SJCRH30 (cell line): ENCODE measurements around the gene CEP78. TPM values are rescaled to one million over a fixed set of nuclear protein-coding genes. Genes with fewer than 3 reads are reported as not detected.
"Not testable (repeated sequence)": the region's sequence is repeated elsewhere in the genome, so short reads cannot be mapped to it uniquely, and the experiment has no call there.

ENCODE experiments used
- DNase-seq, 2 experiments: peaks; one replicate each; pipeline ENCODE4 v3.0.0-alpha.2; 2015 to 2020
- H3K27ac ChIP-seq: fragments of 250-450 bp; sonication (Bioruptor Pico); 2 replicates; pipeline ENCODE4 v1.5.1; 2020; ENCODE audit warnings: mild to moderate bottlenecking, moderate library complexity
- H3K27me3 ChIP-seq: fragments of 250-450 bp; sonication (Bioruptor Pico); 2 replicates; pipeline ENCODE4 v1.5.1; 2020; ENCODE audit warnings: mild to moderate bottlenecking, moderate library complexity
- H3K36me3 ChIP-seq: fragments of 250-450 bp; sonication (Bioruptor Pico); 2 replicates; pipeline ENCODE4 v1.5.1; 2020; ENCODE audit warnings: mild to moderate bottlenecking, moderate library complexity
- H3K4me1 ChIP-seq: fragments of 250-450 bp; sonication (Bioruptor Pico); 2 replicates; pipeline ENCODE4 v1.5.1; 2020; ENCODE audit warnings: mild to moderate bottlenecking, moderate library complexity
- H3K4me3 ChIP-seq: fragments of 250-450 bp; sonication (Bioruptor Pico); 2 replicates; pipeline ENCODE4 v1.5.1; 2020; ENCODE audit warnings: mild to moderate bottlenecking, moderate library complexity
- H3K9me3 ChIP-seq: fragments of 250-450 bp; sonication (Bioruptor Pico); replicated peaks from 2 replicates; pipeline ENCODE4 v1.5.1; 2020; ENCODE audit warnings: mild to moderate bottlenecking, moderate library complexity
- total RNA-seq: library from RNA; depleted of rRNA; stranded (reverse); fragments of >200 nt; shearing (Covaris generic); gene quantifications from 2 replicates; pipeline ENCODE4 v1.2.3, GENCODE V29; 2014

The CEP78 gene
- total RNA-seq, 1 experiment from 2014 or later: 89.2 TPM

GRCh38 chr9:78213712-78214111, 22.2 kb upstream of the CEP78 start:
- Histone ChIP-seq H3K36me3 (no peaks in the 10 kb centered on the region), H3K4me3 (no peak overlapping the region), H3K27ac (no peak overlapping the region), H3K9me3 (no peaks in the 10 kb centered on the region), H3K27me3 (peaks cover 6% of the 10 kb centered on the region; the same call in 1 of the 2 replicates), H3K4me1 (peaks cover 3% of the 10 kb centered on the region; the same call in 1 of the 2 replicates)
- DNase-seq: no peak

GRCh38 chr9:78214492-78214891, 21.4 kb upstream of the CEP78 start:
- no peak overlapping the region for H3K4me3 ChIP-seq
- no peaks in the 10 kb centered on the region for H3K9me3 ChIP-seq
- peaks cover 6% of the 10 kb centered on the region; the same call in 1 of the 2 replicates for H3K27me3 ChIP-seq

GRCh38 chr9:78215706-78216105, 20.2 kb upstream of the CEP78 start:
- Histone ChIP-seq H3K36me3 (no peaks in the 10 kb centered on the region), H3K4me1 (peaks cover 3% of the 10 kb centered on the region; the same call in 1 of the 2 replicates), H3K27ac (no peak overlapping the region), H3K4me3 (no peak overlapping the region), H3K9me3 (no peaks in the 10 kb centered on the region), H3K27me3 (no peaks in the 10 kb centered on the region)
- no peak for DNase-seq

More at GRCh38 chr9:78214492-78214891, 21.4 kb upstream of the CEP78 start:
- no peak for DNase-seq
- no peaks in the 10 kb centered on the region for H3K36me3 ChIP-seq
- peaks cover 3% of the 10 kb centered on the region; the same call in 1 of the 2 replicates for H3K4me1 ChIP-seq
- H3K27ac ChIP-seq: no peak overlapping the region

DNA sequence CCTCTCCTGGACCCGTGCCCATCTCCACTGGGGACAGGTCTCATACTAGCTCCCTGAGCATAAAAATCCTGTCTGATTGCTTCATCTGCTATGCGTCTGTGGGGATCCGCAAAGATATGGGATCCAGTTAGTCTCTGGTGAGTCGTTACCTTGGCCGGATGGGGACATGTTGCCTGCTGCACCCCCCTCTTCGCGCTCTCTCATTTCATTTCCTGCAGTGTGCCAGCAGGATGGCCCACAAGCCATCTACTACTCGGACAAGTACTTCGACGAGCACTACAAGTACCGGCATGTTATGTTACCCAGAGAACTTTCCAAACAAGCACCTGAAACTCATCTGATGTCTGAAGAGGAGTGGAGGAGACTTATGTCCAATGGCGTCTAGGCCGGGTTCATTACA, 17.0 kb upstream of the CEP78 start:
- H3K36me3 ChIP-seq: no peaks in the 10 kb centered on the region
- no peak overlapping the region for H3K27ac ChIP-seq
- peaks cover 3% of the 10 kb centered on the region; the same call in 1 of the 2 replicates for H3K4me1 ChIP-seq
- no peak overlapping the region for H3K4me3 ChIP-seq
- DNase-seq: no peak
- H3K9me3 ChIP-seq: no peaks in the 10 kb centered on the region
- H3K27me3 ChIP-seq: no peaks in the 10 kb centered on the region

GRCh38 chr9:78221425-78221824, 14.4 kb upstream of the CEP78 start:
- no peak overlapping the region for H3K4me3 ChIP-seq
- no peaks in the 10 kb centered on the region for H3K27me3 ChIP-seq
- H3K9me3 ChIP-seq: no peaks in the 10 kb centered on the region
- no peak overlapping the region for H3K27ac ChIP-seq
- DNase-seq: no peak
- no peaks in the 10 kb centered on the region for H3K4me1 ChIP-seq
- H3K36me3 ChIP-seq: no peaks in the 10 kb centered on the region

DNA sequence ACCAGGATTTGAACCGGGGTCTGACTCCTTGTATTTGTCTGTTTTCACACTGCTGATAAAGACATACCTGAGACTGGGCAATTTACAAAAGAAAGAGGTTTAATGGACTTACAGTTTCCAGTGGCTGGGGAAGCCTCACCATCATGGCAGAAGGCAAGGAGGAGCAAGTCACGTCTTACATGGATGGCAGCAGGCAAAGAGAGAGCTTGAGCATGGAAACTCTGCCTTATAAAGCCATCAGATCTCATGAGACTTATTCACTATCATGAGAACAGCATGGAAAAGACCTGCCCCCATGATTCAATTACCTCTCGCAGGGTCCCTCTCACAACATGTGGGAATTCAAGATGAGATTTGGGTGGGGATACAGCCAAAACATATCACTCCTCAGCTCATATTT, 14.0 kb upstream of the CEP78 start:
- not testable (repeated sequence) for DNase-seq, H3K4me3 ChIP-seq, H3K4me1 ChIP-seq, H3K27ac ChIP-seq, H3K27me3 ChIP-seq, H3K36me3 ChIP-seq, H3K9me3 ChIP-seq

DNA sequence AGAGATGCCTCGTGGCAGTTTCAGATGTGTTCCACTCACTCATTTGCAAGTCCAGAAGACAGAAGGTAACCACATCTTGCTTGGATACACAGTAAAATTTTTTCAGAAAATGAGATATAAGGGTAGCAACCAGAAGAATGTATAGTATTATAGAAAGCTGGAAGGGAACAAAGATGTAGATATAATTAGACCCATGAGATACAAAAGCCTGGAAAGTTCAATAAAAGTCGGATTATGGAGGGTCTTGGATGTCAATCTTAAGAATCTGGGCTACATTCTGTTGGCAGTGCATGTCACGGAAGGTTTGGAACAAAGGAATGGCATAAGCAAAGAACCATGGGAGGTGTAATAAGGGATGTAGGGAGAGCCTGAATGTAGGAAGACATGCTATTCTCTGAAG, 5.1 kb upstream of the CEP78 start:
- Histone ChIP-seq H3K27ac (no peak overlapping the region), H3K9me3 (no peaks in the 10 kb centered on the region), H3K4me3 (no peak overlapping the region), H3K4me1 (peaks cover 4% of the 10 kb centered on the region; the same call in 1 of the 2 replicates), H3K27me3 (no peaks in the 10 kb centered on the region), H3K36me3 (no peaks in the 10 kb centered on the region)
- DNase-seq: no peak

- not testable (repeated sequence) for H3K4me1 ChIP-seq, H3K4me3 ChIP-seq, DNase-seq, H3K27me3 ChIP-seq, H3K9me3 ChIP-seq, H3K27ac ChIP-seq, H3K36me3 ChIP-seq
These were observed 3.4 kb upstream of the CEP78 start for GRCh38 chr9:78232471-78232870.

GRCh38 chr9:78234810-78235209, 1.1 kb upstream of the CEP78 start:
- Histone ChIP-seq H3K27ac (no peak overlapping the region), H3K9me3 (no peaks in the 10 kb centered on the region), H3K4me3 (peak overlapping the region; percentile 75), H3K4me1 (peaks cover 4% of the 10 kb centered on the region; the same call in 1 of the 2 replicates), H3K36me3 (peaks cover 2% of the 10 kb centered on the region), H3K27me3 (no peaks in the 10 kb centered on the region)
- DNase-seq: no peak

GRCh38 chr9:78235256-78235761, 566 bp upstream of the CEP78 start:
- Histone ChIP-seq H3K4me1 (peaks cover 4% of the 10 kb centered on the region; the same call in 1 of the 2 replicates), H3K27me3 (no peaks in the 10 kb centered on the region), H3K27ac (peak overlapping the region; percentile 69), H3K36me3 (peaks cover 7% of the 10 kb centered on the region), H3K9me3 (no peaks in the 10 kb centered on the region), H3K4me3 (peak overlapping the region; percentile 75)
- DNase-seq: peak in 1 of 2 experiments; percentile 27

GRCh38 chr9:78236551-78236910, 656 bp downstream of the CEP78 start:
- Histone ChIP-seq H3K4me1 (peaks cover 4% of the 10 kb centered on the region; the same call in 1 of the 2 replicates), H3K9me3 (no peaks in the 10 kb centered on the region), H3K27ac (peak overlapping the region; percentile 69), H3K36me3 (peaks cover 15% of the 10 kb centered on the region), H3K27me3 (no peaks in the 10 kb centered on the region), H3K4me3 (peak overlapping the region; percentile 75)
- no peak for DNase-seq

GRCh38 chr9:78238046-78239038, 2.5 kb downstream of the CEP78 start:
- Histone ChIP-seq H3K27me3 (no peaks in the 10 kb centered on the region), H3K36me3 (peaks cover 28% of the 10 kb centered on the region), H3K4me3 (no peak overlapping the region), H3K4me1 (peaks cover 4% of the 10 kb centered on the region; the same call in 1 of the 2 replicates), H3K9me3 (no peaks in the 10 kb centered on the region), H3K27ac (no peak overlapping the region)
- DNase-seq: no peak

- Histone ChIP-seq H3K4me1 (peaks cover 4% of the 10 kb centered on the region; the same call in 1 of the 2 replicates), H3K36me3 (peaks cover 38% of the 10 kb centered on the region), H3K9me3 (no peaks in the 10 kb centered on the region), H3K27ac (no peak overlapping the region), H3K27me3 (no peaks in the 10 kb centered on the region), H3K4me3 (no peak overlapping the region)
- no peak for DNase-seq
These were observed 3.6 kb downstream of the CEP78 start for GRCh38 chr9:78239506-78239905.

- Histone ChIP-seq H3K27me3 (no peaks in the 10 kb centered on the region), H3K9me3 (no peaks in the 10 kb centered on the region), H3K4me3 (no peak overlapping the region), H3K27ac (no peak overlapping the region), H3K4me1 (no peaks in the 10 kb centered on the region), H3K36me3 (peaks cover 59% of the 10 kb centered on the region)
- no peak for DNase-seq
These were observed 6.2 kb downstream of the CEP78 start for GRCh38 chr9:78242041-78242440.

- Histone ChIP-seq H3K27me3 (no peaks in the 10 kb centered on the region), H3K27ac (no peak overlapping the region), H3K4me1 (no peaks in the 10 kb centered on the region), H3K4me3 (no peak overlapping the region), H3K36me3 (peaks cover 66% of the 10 kb centered on the region), H3K9me3 (no peaks in the 10 kb centered on the region)
- no peak for DNase-seq
These were observed 7.3 kb downstream of the CEP78 start for GRCh38 chr9:78243130-78243529.
